ENCODE measurements around the gene LRRK1. TPM values are rescaled to one million over a fixed set of nuclear protein-coding genes. Genes with fewer than 3 reads are reported as not detected.

LRRK1 gene
- total RNA-seq, 1 experiment from 2014 or later: 7.6 TPM

DNA sequence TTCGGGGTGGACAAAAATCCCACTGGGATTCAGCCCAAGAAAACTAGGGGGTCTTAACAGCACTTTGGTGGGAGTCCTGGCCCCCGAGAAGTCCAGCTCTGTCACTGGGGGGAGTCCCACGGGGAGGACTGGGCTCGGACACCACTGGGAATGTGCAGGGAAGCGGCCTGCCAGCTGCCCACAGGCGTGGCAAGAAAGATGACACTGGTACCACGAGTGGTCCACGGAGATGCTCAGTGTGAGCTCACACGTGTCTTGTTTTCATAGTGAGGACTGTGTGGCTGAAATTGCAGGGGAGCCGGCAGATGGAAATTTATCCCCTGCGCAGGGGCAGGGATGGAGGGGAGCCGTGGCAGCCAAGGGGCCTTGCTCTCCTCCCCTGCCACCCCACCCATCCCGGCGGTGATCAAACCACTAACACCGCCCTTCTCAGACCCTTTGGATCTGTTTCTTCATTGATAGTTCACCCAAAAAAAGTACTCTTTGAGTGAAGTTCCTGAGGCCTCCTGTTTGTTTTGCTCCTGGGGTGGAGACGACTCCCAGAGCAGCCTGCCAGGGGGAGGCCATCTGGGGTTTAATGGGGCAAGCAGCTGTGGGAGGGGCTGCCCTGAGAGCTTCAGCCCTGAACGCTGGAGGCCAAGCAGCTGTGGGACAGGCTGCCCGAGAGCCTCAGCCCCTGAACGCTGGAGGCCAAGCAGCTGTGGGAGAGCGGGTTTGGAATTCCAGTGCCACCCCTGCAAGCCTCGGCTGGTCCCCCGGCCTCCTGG is 130.9 kb downstream of the LRRK1 start:
- DNase-seq (ENCODE audit: low spot score) (no peak), ATAC-seq (no peak)
- ChIA-PET POLR2A (no interaction called here), CTCF (no interaction called here)
- peaks cover 45% of the 10 kb centered on the region for H3K4me1 Mint-ChIP-seq
- 0 out of 2 replicates have a peak, but pooled peaks cover 2% of the 10 kb centered on the region for H3K36me3 Mint-ChIP-seq
- H3K9me3 Mint-ChIP-seq: no peaks in the 10 kb centered on the region
- TF ChIP-seq, protein P1, sequence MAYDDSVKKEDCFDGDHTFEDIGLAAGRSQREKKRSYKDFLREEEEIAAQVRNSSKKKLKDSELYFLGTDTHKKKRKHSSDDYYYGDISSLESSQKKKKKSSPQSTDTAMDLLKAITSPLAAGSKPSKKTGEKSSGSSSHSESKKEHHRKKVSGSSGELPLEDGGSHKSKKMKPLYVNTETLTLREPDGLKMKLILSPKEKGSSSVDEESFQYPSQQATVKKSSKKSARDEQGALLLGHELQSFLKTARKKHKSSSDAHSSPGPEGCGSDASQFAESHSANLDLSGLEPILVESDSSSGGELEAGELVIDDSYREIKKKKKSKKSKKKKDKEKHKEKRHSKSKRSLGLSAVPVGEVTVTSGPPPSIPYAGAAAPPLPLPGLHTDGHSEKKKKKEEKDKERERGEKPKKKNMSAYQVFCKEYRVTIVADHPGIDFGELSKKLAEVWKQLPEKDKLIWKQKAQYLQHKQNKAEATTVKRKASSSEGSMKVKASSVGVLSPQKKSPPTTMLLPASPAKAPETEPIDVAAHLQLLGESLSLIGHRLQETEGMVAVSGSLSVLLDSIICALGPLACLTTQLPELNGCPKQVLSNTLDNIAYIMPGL (CRISPR knock-in tag; IDR thresholded peaks at IDR 0.05): no peak
- TF ChIP-seq CBFB (CRISPR knock-in tag; IDR thresholded peaks at IDR 0.05; ENCODE audit: low read depth) (no peak), NFYB (CRISPR knock-in tag; conservative IDR thresholded peaks at IDR 0.05; ENCODE audit: low read depth) (no peak), ZNF671 (CRISPR knock-in tag; IDR thresholded peaks at IDR 0.05) (no peak), GABPB1 (CRISPR knock-in tag; IDR thresholded peaks at IDR 0.05) (no peak)
- H3K4me3 Mint-ChIP-seq: no peak overlapping the region
- no peak overlapping the region for H3K27ac Mint-ChIP-seq
- peaks cover 22% of the 10 kb centered on the region for H3K27me3 Mint-ChIP-seq (ENCODE audit: low read depth)

DNA sequence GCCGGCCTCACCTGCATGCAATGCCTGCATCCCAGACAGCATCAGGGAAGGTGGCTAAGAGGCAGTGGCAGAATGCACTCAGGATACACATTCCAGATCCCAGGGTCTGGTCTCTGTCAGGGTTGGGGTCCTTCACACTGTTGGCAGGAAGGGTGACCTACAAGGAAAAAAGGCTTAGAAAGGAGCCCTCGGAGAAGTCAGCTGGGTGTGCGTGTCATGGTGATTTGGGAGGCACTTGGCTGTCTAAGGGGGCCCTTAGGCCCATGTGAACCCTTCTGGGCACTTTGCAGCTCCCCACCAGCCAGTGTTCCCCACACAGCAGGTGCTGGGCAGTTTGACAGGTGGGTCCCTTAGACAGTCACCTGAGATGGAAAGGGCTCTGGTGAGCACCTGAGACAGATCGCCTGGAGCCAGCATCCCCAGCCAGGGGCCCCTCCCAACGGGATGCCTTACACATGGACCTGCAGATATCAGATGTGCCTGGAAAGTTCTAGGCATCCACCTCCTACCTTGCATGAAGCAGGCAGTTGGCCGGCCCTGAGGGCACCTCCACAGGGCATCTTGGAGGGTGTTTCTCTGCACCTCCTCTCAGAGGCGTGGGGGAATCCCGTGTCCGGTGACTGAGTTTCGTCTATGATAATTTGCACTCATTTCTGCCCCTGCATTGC is 131.6 kb downstream of the LRRK1 start:
- 0 out of 2 replicates have a peak, but pooled peaks cover 2% of the 10 kb centered on the region for H3K36me3 Mint-ChIP-seq
- ChIA-PET CTCF (no interaction called here), POLR2A (no interaction called here)
- H3K9me3 Mint-ChIP-seq: no peaks in the 10 kb centered on the region
- no peak overlapping the region for H3K4me3 Mint-ChIP-seq
- no peak overlapping the region for H3K27ac Mint-ChIP-seq
- DNase-seq (ENCODE audit: low spot score) (no peak), ATAC-seq (no peak)
- peaks cover 21% of the 10 kb centered on the region for H3K27me3 Mint-ChIP-seq (ENCODE audit: low read depth)
- H3K4me1 Mint-ChIP-seq: peaks cover 41% of the 10 kb centered on the region
- TF ChIP-seq OVOL2 (CRISPR knock-in tag; IDR thresholded peaks at IDR 0.05; ENCODE audit: borderline replicate concordance): no peak
- TF ChIP-seq, protein P2, sequence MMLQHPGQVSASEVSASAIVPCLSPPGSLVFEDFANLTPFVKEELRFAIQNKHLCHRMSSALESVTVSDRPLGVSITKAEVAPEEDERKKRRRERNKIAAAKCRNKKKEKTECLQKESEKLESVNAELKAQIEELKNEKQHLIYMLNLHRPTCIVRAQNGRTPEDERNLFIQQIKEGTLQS (CRISPR knock-in tag; conservative IDR thresholded peaks at IDR 0.05): no peak
- TF ChIP-seq ATF1 (CRISPR knock-in tag; IDR thresholded peaks at IDR 0.05): no peak
- TF ChIP-seq RORB (CRISPR knock-in tag; IDR thresholded peaks at IDR 0.05): no peak
- no peak for TF ChIP-seq TCF7 (CRISPR knock-in tag; IDR thresholded peaks at IDR 0.05; ENCODE audit: low read depth)
- no peak for TF ChIP-seq GRHL2 (CRISPR knock-in tag; IDR thresholded peaks at IDR 0.05; ENCODE audit: insufficient replicate concordance, severe bottlenecking)
- no peak for TF ChIP-seq KAT7 (CRISPR knock-in tag; IDR thresholded peaks at IDR 0.05; ENCODE audit: borderline replicate concordance)
- TF ChIP-seq, protein P3, sequence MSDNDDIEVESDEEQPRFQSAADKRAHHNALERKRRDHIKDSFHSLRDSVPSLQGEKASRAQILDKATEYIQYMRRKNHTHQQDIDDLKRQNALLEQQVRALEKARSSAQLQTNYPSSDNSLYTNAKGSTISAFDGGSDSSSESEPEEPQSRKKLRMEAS (CRISPR knock-in tag; IDR thresholded peaks at IDR 0.05): no peak
- TF ChIP-seq JAZF1 (CRISPR knock-in tag; IDR thresholded peaks at IDR 0.05): no peak
- TF ChIP-seq MYBL2 (CRISPR knock-in tag; IDR thresholded peaks at IDR 0.05): no peak
- TF ChIP-seq, protein P4, sequence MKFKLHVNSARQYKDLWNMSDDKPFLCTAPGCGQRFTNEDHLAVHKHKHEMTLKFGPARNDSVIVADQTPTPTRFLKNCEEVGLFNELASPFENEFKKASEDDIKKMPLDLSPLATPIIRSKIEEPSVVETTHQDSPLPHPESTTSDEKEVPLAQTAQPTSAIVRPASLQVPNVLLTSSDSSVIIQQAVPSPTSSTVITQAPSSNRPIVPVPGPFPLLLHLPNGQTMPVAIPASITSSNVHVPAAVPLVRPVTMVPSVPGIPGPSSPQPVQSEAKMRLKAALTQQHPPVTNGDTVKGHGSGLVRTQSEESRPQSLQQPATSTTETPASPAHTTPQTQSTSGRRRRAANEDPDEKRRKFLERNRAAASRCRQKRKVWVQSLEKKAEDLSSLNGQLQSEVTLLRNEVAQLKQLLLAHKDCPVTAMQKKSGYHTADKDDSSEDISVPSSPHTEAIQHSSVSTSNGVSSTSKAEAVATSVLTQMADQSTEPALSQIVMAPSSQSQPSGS (CRISPR knock-in tag; IDR thresholded peaks at IDR 0.05; ENCODE audit: borderline replicate concordance, low read depth): no peak
- TF ChIP-seq ZNF263 (CRISPR knock-in tag; IDR thresholded peaks at IDR 0.05; ENCODE audit: low read depth): no peak
- TF ChIP-seq ZNF317 (CRISPR knock-in tag; IDR thresholded peaks at IDR 0.05; ENCODE audit: borderline replicate concordance, low read depth): no peak
- TF ChIP-seq, protein P5, sequence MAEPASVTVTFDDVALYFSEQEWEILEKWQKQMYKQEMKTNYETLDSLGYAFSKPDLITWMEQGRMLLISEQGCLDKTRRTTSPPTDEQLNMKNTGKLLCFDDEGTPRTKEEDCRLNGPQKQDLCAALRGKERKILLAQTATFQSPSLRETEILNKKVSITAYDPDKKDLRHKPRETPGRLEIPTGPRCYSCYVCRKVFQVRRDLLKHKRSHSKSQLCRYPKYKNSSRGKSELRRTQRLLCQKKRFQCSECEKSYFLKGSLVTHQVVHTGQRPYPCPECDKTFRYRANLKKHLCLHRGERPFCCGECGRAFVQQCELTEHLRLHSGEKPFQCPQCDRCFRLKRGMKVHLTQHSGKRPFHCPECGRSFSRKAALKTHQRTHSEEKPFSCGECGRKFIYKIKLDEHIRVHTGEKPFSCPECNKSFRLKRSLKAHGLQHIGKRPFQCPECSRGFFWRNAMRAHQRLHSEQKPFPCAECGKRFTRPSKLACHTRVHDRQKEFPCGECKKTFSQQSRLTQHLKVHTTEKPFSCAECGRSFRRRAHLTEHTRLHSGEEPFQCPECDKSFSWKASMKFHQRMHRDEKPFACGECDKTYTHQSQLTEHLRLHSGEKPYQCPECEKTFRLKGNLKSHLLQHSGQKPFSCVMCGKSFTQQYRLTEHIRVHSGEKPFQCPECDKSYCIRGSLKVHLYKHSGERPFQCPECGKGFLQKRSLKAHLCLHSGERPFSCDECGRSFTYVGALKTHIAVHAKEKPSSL (CRISPR knock-in tag; conservative IDR thresholded peaks at IDR 0.05): no peak
- no peak for TF ChIP-seq NFATC4 (CRISPR knock-in tag; IDR thresholded peaks at IDR 0.05)
- no peak for TF ChIP-seq ZNF138 (CRISPR knock-in tag; conservative IDR thresholded peaks at IDR 0.05)
- TF ChIP-seq, protein P6, sequence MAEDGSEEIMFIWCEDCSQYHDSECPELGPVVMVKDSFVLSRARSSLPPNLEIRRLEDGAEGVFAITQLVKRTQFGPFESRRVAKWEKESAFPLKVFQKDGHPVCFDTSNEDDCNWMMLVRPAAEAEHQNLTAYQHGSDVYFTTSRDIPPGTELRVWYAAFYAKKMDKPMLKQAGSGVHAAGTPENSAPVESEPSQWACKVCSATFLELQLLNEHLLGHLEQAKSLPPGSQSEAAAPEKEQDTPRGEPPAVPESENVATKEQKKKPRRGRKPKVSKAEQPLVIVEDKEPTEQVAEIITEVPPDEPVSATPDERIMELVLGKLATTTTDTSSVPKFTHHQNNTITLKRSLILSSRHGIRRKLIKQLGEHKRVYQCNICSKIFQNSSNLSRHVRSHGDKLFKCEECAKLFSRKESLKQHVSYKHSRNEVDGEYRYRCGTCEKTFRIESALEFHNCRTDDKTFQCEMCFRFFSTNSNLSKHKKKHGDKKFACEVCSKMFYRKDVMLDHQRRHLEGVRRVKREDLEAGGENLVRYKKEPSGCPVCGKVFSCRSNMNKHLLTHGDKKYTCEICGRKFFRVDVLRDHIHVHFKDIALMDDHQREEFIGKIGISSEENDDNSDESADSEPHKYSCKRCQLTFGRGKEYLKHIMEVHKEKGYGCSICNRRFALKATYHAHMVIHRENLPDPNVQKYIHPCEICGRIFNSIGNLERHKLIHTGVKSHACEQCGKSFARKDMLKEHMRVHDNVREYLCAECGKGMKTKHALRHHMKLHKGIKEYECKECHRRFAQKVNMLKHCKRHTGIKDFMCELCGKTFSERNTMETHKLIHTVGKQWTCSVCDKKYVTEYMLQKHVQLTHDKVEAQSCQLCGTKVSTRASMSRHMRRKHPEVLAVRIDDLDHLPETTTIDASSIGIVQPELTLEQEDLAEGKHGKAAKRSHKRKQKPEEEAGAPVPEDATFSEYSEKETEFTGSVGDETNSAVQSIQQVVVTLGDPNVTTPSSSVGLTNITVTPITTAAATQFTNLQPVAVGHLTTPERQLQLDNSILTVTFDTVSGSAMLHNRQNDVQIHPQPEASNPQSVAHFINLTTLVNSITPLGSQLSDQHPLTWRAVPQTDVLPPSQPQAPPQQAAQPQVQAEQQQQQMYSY (CRISPR knock-in tag; IDR thresholded peaks at IDR 0.05): no peak
- TF ChIP-seq, protein P7, sequence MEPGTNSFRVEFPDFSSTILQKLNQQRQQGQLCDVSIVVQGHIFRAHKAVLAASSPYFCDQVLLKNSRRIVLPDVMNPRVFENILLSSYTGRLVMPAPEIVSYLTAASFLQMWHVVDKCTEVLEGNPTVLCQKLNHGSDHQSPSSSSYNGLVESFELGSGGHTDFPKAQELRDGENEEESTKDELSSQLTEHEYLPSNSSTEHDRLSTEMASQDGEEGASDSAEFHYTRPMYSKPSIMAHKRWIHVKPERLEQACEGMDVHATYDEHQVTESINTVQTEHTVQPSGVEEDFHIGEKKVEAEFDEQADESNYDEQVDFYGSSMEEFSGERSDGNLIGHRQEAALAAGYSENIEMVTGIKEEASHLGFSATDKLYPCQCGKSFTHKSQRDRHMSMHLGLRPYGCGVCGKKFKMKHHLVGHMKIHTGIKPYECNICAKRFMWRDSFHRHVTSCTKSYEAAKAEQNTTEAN (CRISPR knock-in tag; IDR thresholded peaks at IDR 0.05): no peak

All from WTC11 (cell line).